ENCODE results near the gene TBC1D22B. TPM values are rescaled to one million over a fixed set of nuclear protein-coding genes. Genes with fewer than 3 reads are reported as not detected.
"Not testable (repeated sequence)": the region's sequence is repeated elsewhere in the genome, so short reads cannot be mapped to it uniquely, and the experiment has no call there.

TBC1D22B gene
- total RNA-seq, 2 experiments from 2014 or later: 8.0 to 12.3 TPM

GRCh38 chr6:37332894-37333293 lies 75.3 kb downstream of the TBC1D22B start:
- Histone ChIP-seq H3K36me3 (ENCODE audit: insufficient read depth, low read length) (0 out of 2 replicates have a peak, but pooled peaks cover 3% of the 10 kb centered on the region), H2AFZ (ENCODE audit: low read length) (no peak overlapping the region), H3K4me2 (ENCODE audit: low read length) (no peak overlapping the region), H3K9me3 (ENCODE audit: low read length) (no peaks in the 10 kb centered on the region), H4K20me1 (ENCODE audit: insufficient read depth, low read length) (no peaks in the 10 kb centered on the region), H3K4me3 (ENCODE audit: low read depth, low read length, poor library complexity, severe bottlenecking) (no peak overlapping the region), H3K27ac (ENCODE audit: low read depth, low read length, poor library complexity, severe bottlenecking) (no peak overlapping the region), H3K4me1 (ENCODE audit: insufficient read depth, low read length, poor library complexity, severe bottlenecking) (no peaks in the 10 kb centered on the region), H3K9me2 (ENCODE audit: insufficient read depth, low read length) (no peaks in the 10 kb centered on the region), H3K79me2 (ENCODE audit: insufficient read depth, low read depth, low read length) (no peaks in the 10 kb centered on the region)
- POLR2A ChIA-PET: no interaction called here
- no peak for DNase-seq (ENCODE audit: low spot score)
- intact Hi-C loops (cut with micrococcal nuclease; ENCODE audit: unreplicated experiment): no loop called here
- CTCF ChIA-PET (ENCODE audit: unreplicated experiment): no interaction called here
- BruUV-seq (replicated peaks): no TSS peak
- TF ChIP-seq EZH2phosphoT487 (IDR thresholded peaks at IDR 0.05; ENCODE audit: borderline replicate concordance, low read depth, low read length) (no peak), CTCF (conservative IDR thresholded peaks at IDR 0.05; ENCODE audit: low read length) (no peak)

GRCh38 chr6:37334047-37334446 lies 76.5 kb downstream of the TBC1D22B start:
- no peak overlapping the region for H2AFZ ChIP-seq (ENCODE audit: low read length)
- ChIA-PET POLR2A (interaction anchor here (0.6 kb wide), 1 partner anchor 10 kb away, joined by 3 read pairs; no protein-coding TSS in a partner anchor), CTCF (ENCODE audit: unreplicated experiment) (no interaction called here)
- H3K4me3 ChIP-seq (ENCODE audit: low read depth, low read length, poor library complexity, severe bottlenecking): no peak overlapping the region
- H3K9me3 ChIP-seq (ENCODE audit: low read length): no peaks in the 10 kb centered on the region
- no peaks in the 10 kb centered on the region for H3K9me2 ChIP-seq (ENCODE audit: insufficient read depth, low read length)
- no TSS peak for BruUV-seq (replicated peaks)
- H3K4me2 ChIP-seq (ENCODE audit: low read length): no peak overlapping the region
- no peak overlapping the region for H3K27ac ChIP-seq (ENCODE audit: low read depth, low read length, poor library complexity, severe bottlenecking)
- no peak for TF ChIP-seq CTCF (conservative IDR thresholded peaks at IDR 0.05; ENCODE audit: low read length)
- TF ChIP-seq EZH2phosphoT487 (IDR thresholded peaks at IDR 0.05; ENCODE audit: borderline replicate concordance, low read depth, low read length): no peak
- no peaks in the 10 kb centered on the region for H3K4me1 ChIP-seq (ENCODE audit: insufficient read depth, low read length, poor library complexity, severe bottlenecking)
- no peaks in the 10 kb centered on the region for H4K20me1 ChIP-seq (ENCODE audit: insufficient read depth, low read length)
- H3K79me2 ChIP-seq (ENCODE audit: insufficient read depth, low read depth, low read length): no peaks in the 10 kb centered on the region
- H3K36me3 ChIP-seq (ENCODE audit: insufficient read depth, low read length): 0 out of 2 replicates have a peak, but pooled peaks cover 3% of the 10 kb centered on the region
- no peak for DNase-seq (ENCODE audit: low spot score)
- intact Hi-C loops (cut with micrococcal nuclease; ENCODE audit: unreplicated experiment): no loop called here

GRCh38 chr6:37338317-37338716 lies 80.7 kb downstream of the TBC1D22B start:
- H3K4me1 ChIP-seq (ENCODE audit: insufficient read depth, low read length, poor library complexity, severe bottlenecking); CTCF ChIA-PET (ENCODE audit: unreplicated experiment); H3K9me3 ChIP-seq (ENCODE audit: low read length); H3K27ac ChIP-seq (ENCODE audit: low read depth, low read length, poor library complexity, severe bottlenecking); H3K4me2 ChIP-seq (ENCODE audit: low read length); DNase-seq (ENCODE audit: low spot score); H3K36me3 ChIP-seq (ENCODE audit: insufficient read depth, low read length); intact Hi-C loops (cut with micrococcal nuclease; ENCODE audit: unreplicated experiment); POLR2A ChIA-PET; H3K4me3 ChIP-seq (ENCODE audit: low read depth, low read length, poor library complexity, severe bottlenecking); H4K20me1 ChIP-seq (ENCODE audit: insufficient read depth, low read length); H3K79me2 ChIP-seq (ENCODE audit: insufficient read depth, low read depth, low read length); H2AFZ ChIP-seq (ENCODE audit: low read length); BruUV-seq (replicated peaks); H3K9me2 ChIP-seq (ENCODE audit: insufficient read depth, low read length): not testable (repeated sequence)
